Superior temporal gyrus (tissue), 1 donor: ENCODE data around the gene NOS1AP.

ENCODE experiments used
- DNase-seq: peaks from one replicate; pipeline ENCODE4 v3.0.0-alpha.2; 2016; ENCODE audit errors: extremely low spot score

NOS1AP gene

GRCh38 chr1:162383091-162383490 is 313.6 kb downstream of the NOS1AP start:
- DNase-seq, result no peak

GRCh38 chr1:162383516-162383915 is 314.0 kb downstream of the NOS1AP start:
- no peak for DNase-seq

GRCh38 chr1:162384116-162384515 is 314.6 kb downstream of the NOS1AP start:
- DNase-seq, result no peak

GRCh38 chr1:162384601-162385279 is 315.2 kb downstream of the NOS1AP start:
- DNase-seq, result no peak

GRCh38 chr1:162385280-162385623 is 315.8 kb downstream of the NOS1AP start:
- no peak for DNase-seq

- DNase-seq, result no peak
Observed at GRCh38 chr1:162385702-162386101, 316.2 kb downstream of the NOS1AP start.

- no peak for DNase-seq
Observed at GRCh38 chr1:162386292-162387225, 317.1 kb downstream of the NOS1AP start.

GRCh38 chr1:162387226-162388082 is 318.0 kb downstream of the NOS1AP start:
- DNase-seq, result no peak

GRCh38 chr1:162388083-162388594 is 318.6 kb downstream of the NOS1AP start:
- no peak for DNase-seq

GRCh38 chr1:162388615-162389014 is 319.1 kb downstream of the NOS1AP start:
- DNase-seq, result no peak

GRCh38 chr1:162389021-162389818 is 319.7 kb downstream of the NOS1AP start:
- DNase-seq, result no peak

GRCh38 chr1:162389971-162390370 is 320.5 kb downstream of the NOS1AP start:
- DNase-seq, result no peak

- no peak for DNase-seq
Observed at GRCh38 chr1:162390396-162391185, 321.1 kb downstream of the NOS1AP start.

- peak; percentile 60 for DNase-seq
Observed at GRCh38 chr1:162391790-162392563, 322.5 kb downstream of the NOS1AP start.

- no peak for DNase-seq
Observed at GRCh38 chr1:162396201-162396906, 326.9 kb downstream of the NOS1AP start.

GRCh38 chr1:162397039-162397448 is 327.6 kb downstream of the NOS1AP start:
- DNase-seq, result no peak

- DNase-seq, result no peak
Observed at GRCh38 chr1:162397943-162398560, 328.6 kb downstream of the NOS1AP start.

GRCh38 chr1:162398999-162399580 is 329.6 kb downstream of the NOS1AP start:
- DNase-seq, result no peak
